ENCODE data around the gene EIF3CL.
A peak's percentile ranks its signal among the peaks of the same experiment; 100 is the strongest.
"Not testable (repeated sequence)": the region's sequence is repeated elsewhere in the genome, so short reads cannot be mapped to it uniquely, and the experiment has no call there.

Gene EIF3CL

GRCh38 chr16:28377108-28377625 is 26.5 kb downstream of the EIF3CL start:
- not testable (repeated sequence) for H3K27ac Mint-ChIP-seq; H3K36me3 Mint-ChIP-seq; H3K27me3 Mint-ChIP-seq; H3K4me3 Mint-ChIP-seq; DNase-seq; ATAC-seq (replicated peaks); H3K4me1 Mint-ChIP-seq; H3K9me3 Mint-ChIP-seq

- not testable (repeated sequence) for H3K36me3 Mint-ChIP-seq, H3K4me3 Mint-ChIP-seq, H3K9me3 Mint-ChIP-seq, H3K4me1 Mint-ChIP-seq, DNase-seq, H3K27ac Mint-ChIP-seq, H3K27me3 Mint-ChIP-seq
- peak; percentile 68 to 78 for ATAC-seq (replicated peaks)
Measured at GRCh38 chr16:28375115-28375514, 28.5 kb downstream of the EIF3CL start.

GRCh38 chr16:28374281-28374680 is 29.4 kb downstream of the EIF3CL start:
- H3K4me1 Mint-ChIP-seq, H3K4me3 Mint-ChIP-seq, H3K27me3 Mint-ChIP-seq, H3K27ac Mint-ChIP-seq, H3K9me3 Mint-ChIP-seq, DNase-seq, H3K36me3 Mint-ChIP-seq: not testable (repeated sequence)
- peak in 1 of 2 donors; percentile 15 for ATAC-seq (replicated peaks)

GRCh38 chr16:28367926-28368325 is 35.7 kb downstream of the EIF3CL start:
- not testable (repeated sequence) for H3K27ac Mint-ChIP-seq; H3K4me1 Mint-ChIP-seq; ATAC-seq (replicated peaks); DNase-seq; H3K36me3 Mint-ChIP-seq; H3K9me3 Mint-ChIP-seq; H3K4me3 Mint-ChIP-seq; H3K27me3 Mint-ChIP-seq

- H3K27ac Mint-ChIP-seq, DNase-seq, H3K27me3 Mint-ChIP-seq, H3K4me1 Mint-ChIP-seq, H3K36me3 Mint-ChIP-seq, H3K9me3 Mint-ChIP-seq: not testable (repeated sequence)
- ATAC-seq (replicated peaks), result peak; percentile 97 to 98
- H3K4me3 Mint-ChIP-seq, result peak overlapping the region in 1 of 2 donors; percentile 35
Measured at GRCh38 chr16:28364268-28365173, 39.1 kb downstream of the EIF3CL start.

GRCh38 chr16:28363408-28363807 is 40.2 kb downstream of the EIF3CL start, which contains the start of gene NPIPB6:
NPIPB6 (minus strand) TSS chr16:28363508; CDS start chr16:28362822, 686 bp downstream.
- H3K27ac Mint-ChIP-seq; ATAC-seq (replicated peaks); H3K27me3 Mint-ChIP-seq; H3K4me3 Mint-ChIP-seq; H3K9me3 Mint-ChIP-seq; H3K36me3 Mint-ChIP-seq; DNase-seq; H3K4me1 Mint-ChIP-seq: not testable (repeated sequence)

- not testable (repeated sequence) for H3K27me3 Mint-ChIP-seq; H3K9me3 Mint-ChIP-seq; H3K27ac Mint-ChIP-seq; ATAC-seq (replicated peaks); H3K36me3 Mint-ChIP-seq; H3K4me3 Mint-ChIP-seq; H3K4me1 Mint-ChIP-seq
- peak; percentile 5 for DNase-seq
Measured at GRCh38 chr16:28362600-28362999, 41.0 kb downstream of the EIF3CL start.

GRCh38 chr16:28338230-28338629 is 65.4 kb downstream of the EIF3CL start:
- H3K27ac Mint-ChIP-seq; H3K27me3 Mint-ChIP-seq; H3K36me3 Mint-ChIP-seq; H3K4me3 Mint-ChIP-seq; H3K4me1 Mint-ChIP-seq; DNase-seq; H3K9me3 Mint-ChIP-seq; ATAC-seq (replicated peaks): not testable (repeated sequence)

GRCh38 chr16:28336940-28337710 is 66.5 kb downstream of the EIF3CL start:
- H3K27ac Mint-ChIP-seq; H3K27me3 Mint-ChIP-seq; H3K36me3 Mint-ChIP-seq; H3K4me3 Mint-ChIP-seq; DNase-seq; H3K9me3 Mint-ChIP-seq; ATAC-seq (replicated peaks); H3K4me1 Mint-ChIP-seq: not testable (repeated sequence)

- DNase-seq; H3K4me1 Mint-ChIP-seq; H3K9me3 Mint-ChIP-seq; H3K4me3 Mint-ChIP-seq; H3K27ac Mint-ChIP-seq; H3K36me3 Mint-ChIP-seq; ATAC-seq (replicated peaks); H3K27me3 Mint-ChIP-seq: not testable (repeated sequence)
Measured at GRCh38 chr16:28335678-28336077, 68.0 kb downstream of the EIF3CL start.

GRCh38 chr16:28332632-28333031 is 71.0 kb downstream of the EIF3CL start:
- H3K9me3 Mint-ChIP-seq; H3K4me3 Mint-ChIP-seq; ATAC-seq (replicated peaks): not testable (repeated sequence)

GRCh38 chr16:28330981-28331380 is 72.7 kb downstream of the EIF3CL start:
- not testable (repeated sequence) for H3K9me3 Mint-ChIP-seq; H3K36me3 Mint-ChIP-seq; DNase-seq; H3K4me3 Mint-ChIP-seq; H3K27me3 Mint-ChIP-seq; H3K27ac Mint-ChIP-seq; ATAC-seq (replicated peaks); H3K4me1 Mint-ChIP-seq

More at GRCh38 chr16:28332632-28333031, 71.0 kb downstream of the EIF3CL start:
- not testable (repeated sequence) for H3K4me1 Mint-ChIP-seq, H3K36me3 Mint-ChIP-seq, H3K27ac Mint-ChIP-seq, DNase-seq, H3K27me3 Mint-ChIP-seq

GRCh38 chr16:28330232-28330631 is 73.4 kb downstream of the EIF3CL start:
- H3K27me3 Mint-ChIP-seq, H3K4me3 Mint-ChIP-seq, H3K4me1 Mint-ChIP-seq, DNase-seq, H3K36me3 Mint-ChIP-seq, H3K27ac Mint-ChIP-seq, H3K9me3 Mint-ChIP-seq: not testable (repeated sequence)
- peak; percentile 45 to 48 for ATAC-seq (replicated peaks)

All from stimulated activated naive B cell treated with anti-CD40 and anti-IgM and Interleukin-4, amounts not matched to agents 10 μg/mL and 1 μg/mL and 100 μg/mL, for 72 hours (primary cell).